ENCODE data around the gene SLC7A9.

The SLC7A9 gene

DNA sequence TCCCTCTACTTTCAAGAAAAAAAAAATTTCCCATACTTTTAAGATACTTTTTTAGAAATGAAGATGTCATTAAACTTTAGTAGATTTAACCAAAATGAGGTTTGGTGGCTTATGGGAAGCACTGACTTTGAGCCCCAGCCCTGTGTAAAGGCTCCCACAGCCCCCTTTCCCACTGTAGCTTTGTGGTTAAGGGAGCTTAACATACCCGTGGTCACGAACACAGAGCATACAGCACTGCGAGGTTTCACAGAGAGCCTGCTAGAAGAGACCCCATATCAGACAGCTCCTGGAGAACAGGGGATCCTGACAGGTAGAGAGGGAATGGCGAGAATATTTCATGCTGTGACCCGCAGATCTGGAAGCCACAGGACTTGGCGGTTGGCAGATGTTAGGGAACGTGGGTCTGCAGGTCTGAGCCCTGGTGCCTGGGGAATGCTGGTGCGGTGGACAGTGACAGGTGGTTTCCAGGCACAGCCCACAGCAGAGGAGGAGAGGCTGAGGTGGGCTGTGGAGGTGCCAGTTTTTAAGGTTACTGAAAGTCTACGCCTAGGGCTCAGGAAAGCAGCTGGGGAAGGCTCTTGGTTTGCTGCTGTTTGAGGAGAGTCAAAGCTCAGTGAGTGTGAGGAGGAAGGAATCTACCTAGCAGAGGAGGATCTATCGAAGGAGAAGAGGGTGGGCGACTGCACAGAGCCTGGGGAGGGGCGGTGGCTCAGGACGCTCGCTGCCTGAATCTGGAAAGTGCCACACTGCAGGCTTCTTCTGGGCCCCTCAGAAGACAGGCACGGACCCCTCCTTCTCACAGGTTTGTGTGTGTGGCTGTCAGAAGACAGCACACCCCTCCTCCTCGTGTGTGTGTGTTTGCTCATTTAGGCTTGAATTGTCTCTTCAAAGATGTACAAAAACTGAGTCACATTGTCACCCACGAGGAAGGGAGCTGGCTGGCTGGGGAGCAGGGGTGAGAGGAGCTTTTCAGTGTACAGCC, 49.9 kb downstream of the SLC7A9 start:
- Histone ChIP-seq H3K27me3 (replicated peaks; ENCODE audit: control insufficient read depth, insufficient read depth, low read length, poor library complexity, severe bottlenecking) (no peaks in the 10 kb centered on the region), H3K4me3 (ENCODE audit: insufficient read depth, low read depth, low read length, poor library complexity, severe bottlenecking) (no peak overlapping the region), H3K9me3 (ENCODE audit: control insufficient read depth, low read length) (no peaks in the 10 kb centered on the region), H3K27ac (ENCODE audit: insufficient read depth, low read length, poor library complexity, severe bottlenecking) (no peak overlapping the region), H3K4me1 (ENCODE audit: control insufficient read depth, insufficient read depth, low read length, poor library complexity, severe bottlenecking) (peaks cover under 1% of the 10 kb centered on the region), H3K36me3 (ENCODE audit: control insufficient read depth, insufficient read depth, low read length) (no peaks in the 10 kb centered on the region)
- DNase-seq = no peak

DNA sequence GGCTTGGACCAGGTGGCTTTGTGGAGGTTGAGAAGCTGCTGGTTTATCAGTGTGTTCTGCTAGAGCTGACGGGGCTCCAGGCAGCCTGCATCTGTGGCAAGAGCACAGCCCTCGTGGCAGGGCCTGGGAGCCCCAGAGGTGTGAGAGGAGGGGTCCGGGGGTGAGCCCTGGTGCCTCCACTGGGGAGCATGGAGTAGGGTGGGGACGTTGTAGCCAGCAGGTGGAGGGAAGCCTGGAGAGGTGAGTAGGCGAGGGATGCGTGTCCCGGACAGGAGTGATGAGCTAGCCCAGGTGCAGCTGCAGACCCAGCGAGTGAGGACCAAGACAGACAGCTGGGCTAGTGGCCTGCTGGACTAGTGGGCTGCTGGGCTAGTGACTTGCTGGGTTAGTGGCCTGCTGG, 51.0 kb downstream of the SLC7A9 start:
- no peak for DNase-seq
- H3K36me3 ChIP-seq (ENCODE audit: control insufficient read depth, insufficient read depth, low read length) = no peaks in the 10 kb centered on the region
- no peak overlapping the region for H3K4me3 ChIP-seq (ENCODE audit: insufficient read depth, low read depth, low read length, poor library complexity, severe bottlenecking)
- H3K9me3 ChIP-seq (ENCODE audit: control insufficient read depth, low read length) = no peaks in the 10 kb centered on the region
- peaks cover 4% of the 10 kb centered on the region for H3K4me1 ChIP-seq (ENCODE audit: control insufficient read depth, insufficient read depth, low read length, poor library complexity, severe bottlenecking)
- no peak overlapping the region for H3K27ac ChIP-seq (ENCODE audit: insufficient read depth, low read length, poor library complexity, severe bottlenecking)
- H3K27me3 ChIP-seq (replicated peaks; ENCODE audit: control insufficient read depth, insufficient read depth, low read length, poor library complexity, severe bottlenecking) = no peaks in the 10 kb centered on the region

DNA sequence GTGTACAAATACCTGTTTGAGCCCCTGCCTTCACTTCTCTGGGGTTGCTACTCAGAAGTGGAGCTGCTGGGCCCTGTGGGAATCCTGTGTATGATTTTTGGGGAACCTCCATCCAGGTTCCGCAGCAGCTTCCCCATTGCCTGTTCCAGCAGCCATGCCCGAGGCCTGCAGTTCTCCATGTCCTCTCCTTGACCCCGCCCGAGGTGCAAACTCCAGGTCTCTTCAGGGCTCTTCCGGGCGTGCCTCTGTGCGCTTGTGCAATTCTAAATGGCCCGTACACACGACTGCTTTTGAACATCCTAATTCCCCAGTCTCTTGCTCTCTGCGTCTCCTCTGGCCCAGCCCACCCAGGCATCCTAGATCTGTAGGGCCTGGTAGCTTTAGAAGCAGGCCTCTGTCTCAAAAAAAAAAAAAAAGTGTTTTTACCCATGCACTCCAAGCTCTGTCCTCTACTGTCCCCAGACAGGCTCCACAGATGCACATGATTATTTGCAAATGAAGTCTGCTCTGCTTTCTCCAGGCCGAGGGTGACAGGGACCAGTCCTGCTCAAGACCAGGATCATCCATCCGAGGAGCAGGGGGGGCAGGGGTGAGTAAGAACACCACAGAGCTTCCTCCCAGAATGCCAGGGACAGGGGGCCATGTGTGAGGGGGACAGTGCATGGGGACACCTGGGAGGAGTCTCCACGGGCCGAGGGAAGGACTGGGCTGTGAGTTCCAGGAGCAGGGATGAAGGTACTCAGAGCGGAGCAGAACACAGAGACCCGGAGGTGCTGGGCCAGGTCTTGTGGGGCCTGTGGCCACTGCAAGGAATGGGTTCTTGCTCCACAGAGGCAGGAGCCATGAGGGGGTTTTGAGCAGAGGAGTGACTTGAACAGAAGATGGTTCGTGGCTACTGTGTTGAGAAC, 51.7 kb downstream of the SLC7A9 start:
- Histone ChIP-seq H3K36me3 (ENCODE audit: control insufficient read depth, insufficient read depth, low read length) (no peaks in the 10 kb centered on the region), H3K27ac (ENCODE audit: insufficient read depth, low read length, poor library complexity, severe bottlenecking) (no peak overlapping the region), H3K27me3 (replicated peaks; ENCODE audit: control insufficient read depth, insufficient read depth, low read length, poor library complexity, severe bottlenecking) (no peaks in the 10 kb centered on the region), H3K4me3 (ENCODE audit: insufficient read depth, low read depth, low read length, poor library complexity, severe bottlenecking) (no peak overlapping the region), H3K4me1 (ENCODE audit: control insufficient read depth, insufficient read depth, low read length, poor library complexity, severe bottlenecking) (peaks cover 4% of the 10 kb centered on the region), H3K9me3 (ENCODE audit: control insufficient read depth, low read length) (no peaks in the 10 kb centered on the region)
- DNase-seq = no peak

DNA sequence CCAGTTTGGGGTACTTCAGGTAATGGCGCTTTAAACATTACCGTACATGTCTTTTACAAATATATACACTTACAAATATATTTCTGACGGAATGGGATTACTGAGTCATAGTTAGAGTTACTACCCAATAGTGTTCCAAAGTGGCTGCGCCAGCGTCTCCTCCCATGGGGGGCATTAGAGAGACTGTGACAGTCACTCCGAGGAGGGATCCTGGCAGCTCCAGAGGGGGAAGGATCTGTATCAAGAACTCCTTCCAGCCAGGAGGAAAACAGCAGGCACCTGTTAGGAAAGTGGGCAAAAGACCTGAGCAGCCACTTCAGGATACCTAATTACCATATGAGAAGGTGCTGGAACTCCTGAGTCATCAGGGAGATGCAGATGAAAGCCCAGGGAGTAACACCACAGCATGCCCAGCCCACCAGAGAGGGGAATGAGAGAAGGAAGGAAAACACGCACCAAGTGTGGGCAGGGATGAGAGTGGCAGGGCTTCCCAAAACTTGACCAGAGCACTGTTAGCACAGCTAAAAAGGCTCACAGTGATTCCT, 52.9 kb downstream of the SLC7A9 start:
- no peak overlapping the region for H3K27ac ChIP-seq (ENCODE audit: insufficient read depth, low read length, poor library complexity, severe bottlenecking)
- H3K9me3 ChIP-seq (ENCODE audit: control insufficient read depth, low read length) = no peaks in the 10 kb centered on the region
- DNase-seq = no peak
- no peaks in the 10 kb centered on the region for H3K27me3 ChIP-seq (replicated peaks; ENCODE audit: control insufficient read depth, insufficient read depth, low read length, poor library complexity, severe bottlenecking)
- no peaks in the 10 kb centered on the region for H3K36me3 ChIP-seq (ENCODE audit: control insufficient read depth, insufficient read depth, low read length)
- H3K4me3 ChIP-seq (ENCODE audit: insufficient read depth, low read depth, low read length, poor library complexity, severe bottlenecking) = no peak overlapping the region
- peaks cover 4% of the 10 kb centered on the region for H3K4me1 ChIP-seq (ENCODE audit: control insufficient read depth, insufficient read depth, low read length, poor library complexity, severe bottlenecking)

DNA sequence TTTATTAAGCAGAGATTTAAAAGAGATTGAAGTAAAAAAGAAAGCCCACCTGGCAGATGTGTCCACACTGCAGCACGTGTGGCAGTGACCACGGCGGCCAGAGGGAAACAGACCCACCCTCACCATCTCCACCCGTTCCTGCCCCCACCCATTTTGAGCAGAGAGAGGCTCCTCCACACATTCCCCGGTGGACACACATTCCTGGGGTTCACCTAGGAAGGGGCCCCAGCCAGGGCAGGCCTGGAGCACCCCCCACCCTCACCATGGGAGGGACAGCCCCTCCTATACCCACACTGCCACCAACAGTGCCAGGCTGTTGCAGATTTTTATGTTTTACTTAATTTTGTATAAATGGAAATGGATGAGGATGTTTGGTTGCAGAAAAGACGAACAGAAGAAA, 54.9 kb downstream of the SLC7A9 start:
- no peak overlapping the region for H3K27ac ChIP-seq (ENCODE audit: insufficient read depth, low read length, poor library complexity, severe bottlenecking)
- no peak for DNase-seq
- peaks cover 4% of the 10 kb centered on the region for H3K4me1 ChIP-seq (ENCODE audit: control insufficient read depth, insufficient read depth, low read length, poor library complexity, severe bottlenecking)
- H3K4me3 ChIP-seq (ENCODE audit: insufficient read depth, low read depth, low read length, poor library complexity, severe bottlenecking) = no peak overlapping the region
- no peaks in the 10 kb centered on the region for H3K27me3 ChIP-seq (replicated peaks; ENCODE audit: control insufficient read depth, insufficient read depth, low read length, poor library complexity, severe bottlenecking)
- no peaks in the 10 kb centered on the region for H3K9me3 ChIP-seq (ENCODE audit: control insufficient read depth, low read length)
- H3K36me3 ChIP-seq (ENCODE audit: control insufficient read depth, insufficient read depth, low read length) = no peaks in the 10 kb centered on the region

DNA sequence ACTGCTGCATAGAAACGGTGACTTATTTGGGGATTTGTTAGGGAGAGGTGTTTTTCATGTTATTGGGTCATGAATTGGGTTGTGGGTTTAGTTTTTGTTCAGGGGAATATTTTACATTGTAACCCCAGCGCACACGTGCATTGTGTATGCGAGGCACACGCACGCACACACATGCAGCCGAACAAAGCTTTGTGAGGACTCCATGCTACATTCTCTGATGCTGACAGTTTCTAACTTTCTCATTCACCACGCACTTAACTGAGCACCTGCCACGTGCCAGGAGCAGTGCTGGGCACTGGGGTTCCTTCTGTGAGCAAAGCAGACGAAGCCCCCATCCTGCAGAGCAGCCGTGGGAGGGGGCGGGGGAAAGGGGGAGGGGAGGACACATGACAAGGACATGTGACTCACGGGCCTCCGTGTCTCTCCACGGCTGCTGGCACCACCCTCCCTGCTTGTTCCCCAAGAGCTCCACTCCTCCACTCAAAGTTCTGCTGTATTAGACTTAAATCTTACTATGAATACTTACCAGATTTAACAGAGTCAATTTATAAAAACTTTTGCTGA, 55.6 kb downstream of the SLC7A9 start:
- H3K27ac ChIP-seq (ENCODE audit: insufficient read depth, low read length, poor library complexity, severe bottlenecking) = no peak overlapping the region
- H3K36me3 ChIP-seq (ENCODE audit: control insufficient read depth, insufficient read depth, low read length) = no peaks in the 10 kb centered on the region
- no peaks in the 10 kb centered on the region for H3K27me3 ChIP-seq (replicated peaks; ENCODE audit: control insufficient read depth, insufficient read depth, low read length, poor library complexity, severe bottlenecking)
- H3K4me3 ChIP-seq (ENCODE audit: insufficient read depth, low read depth, low read length, poor library complexity, severe bottlenecking) = no peak overlapping the region
- no peak for DNase-seq
- H3K9me3 ChIP-seq (ENCODE audit: control insufficient read depth, low read length) = no peaks in the 10 kb centered on the region
- H3K4me1 ChIP-seq (ENCODE audit: control insufficient read depth, insufficient read depth, low read length, poor library complexity, severe bottlenecking) = peaks cover 8% of the 10 kb centered on the region

DNA sequence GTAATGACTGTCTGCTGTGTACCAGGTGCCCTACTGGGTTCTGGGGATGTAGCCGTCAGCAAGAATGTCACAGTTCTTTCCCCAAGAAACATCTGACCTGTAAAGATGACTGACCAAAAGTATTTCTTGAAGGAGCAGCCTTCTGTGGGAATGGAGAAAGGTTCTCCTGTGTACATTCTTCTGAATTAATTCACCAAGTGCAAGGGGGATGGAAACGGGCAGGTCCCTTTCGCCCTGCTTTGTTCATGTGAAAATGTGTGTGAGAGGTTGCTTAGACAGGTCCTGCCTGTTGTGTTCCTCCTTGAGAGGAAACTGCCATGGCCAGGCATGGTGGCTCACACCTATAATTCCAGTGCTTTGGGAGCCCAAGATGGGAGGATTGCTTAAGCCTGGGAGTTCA, 57.0 kb downstream of the SLC7A9 start:
- Histone ChIP-seq H3K27ac (ENCODE audit: insufficient read depth, low read length, poor library complexity, severe bottlenecking) (no peak overlapping the region), H3K27me3 (replicated peaks; ENCODE audit: control insufficient read depth, insufficient read depth, low read length, poor library complexity, severe bottlenecking) (no peaks in the 10 kb centered on the region), H3K9me3 (ENCODE audit: control insufficient read depth, low read length) (no peaks in the 10 kb centered on the region), H3K36me3 (ENCODE audit: control insufficient read depth, insufficient read depth, low read length) (no peaks in the 10 kb centered on the region), H3K4me3 (ENCODE audit: insufficient read depth, low read depth, low read length, poor library complexity, severe bottlenecking) (no peak overlapping the region), H3K4me1 (ENCODE audit: control insufficient read depth, insufficient read depth, low read length, poor library complexity, severe bottlenecking) (peaks cover 8% of the 10 kb centered on the region)
- DNase-seq = no peak

DNA sequence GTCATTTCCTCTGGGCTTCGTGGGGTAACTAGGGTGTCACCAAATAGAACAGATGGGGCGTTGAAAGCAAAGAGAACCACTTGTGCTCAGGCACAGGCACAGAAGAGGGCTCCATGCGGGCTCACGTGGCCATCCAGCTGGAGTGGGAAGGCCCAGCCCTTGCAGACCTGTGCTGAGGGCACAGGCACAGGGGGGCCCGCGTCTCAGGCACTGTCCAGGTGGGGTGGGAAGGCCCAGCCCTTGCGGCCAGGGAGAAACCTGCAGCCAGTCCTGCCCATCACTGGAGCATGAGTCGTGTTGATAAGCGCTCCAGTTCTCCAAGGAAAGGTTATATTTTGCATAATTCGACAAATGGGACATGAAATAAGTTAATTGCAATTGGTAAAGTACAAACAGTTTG, 57.5 kb downstream of the SLC7A9 start:
- Histone ChIP-seq H3K27me3 (replicated peaks; ENCODE audit: control insufficient read depth, insufficient read depth, low read length, poor library complexity, severe bottlenecking) (no peaks in the 10 kb centered on the region), H3K9me3 (ENCODE audit: control insufficient read depth, low read length) (no peaks in the 10 kb centered on the region), H3K27ac (ENCODE audit: insufficient read depth, low read length, poor library complexity, severe bottlenecking) (no peak overlapping the region), H3K36me3 (ENCODE audit: control insufficient read depth, insufficient read depth, low read length) (no peaks in the 10 kb centered on the region), H3K4me3 (ENCODE audit: insufficient read depth, low read depth, low read length, poor library complexity, severe bottlenecking) (no peak overlapping the region), H3K4me1 (ENCODE audit: control insufficient read depth, insufficient read depth, low read length, poor library complexity, severe bottlenecking) (peaks cover 8% of the 10 kb centered on the region)
- DNase-seq = no peak

DNA sequence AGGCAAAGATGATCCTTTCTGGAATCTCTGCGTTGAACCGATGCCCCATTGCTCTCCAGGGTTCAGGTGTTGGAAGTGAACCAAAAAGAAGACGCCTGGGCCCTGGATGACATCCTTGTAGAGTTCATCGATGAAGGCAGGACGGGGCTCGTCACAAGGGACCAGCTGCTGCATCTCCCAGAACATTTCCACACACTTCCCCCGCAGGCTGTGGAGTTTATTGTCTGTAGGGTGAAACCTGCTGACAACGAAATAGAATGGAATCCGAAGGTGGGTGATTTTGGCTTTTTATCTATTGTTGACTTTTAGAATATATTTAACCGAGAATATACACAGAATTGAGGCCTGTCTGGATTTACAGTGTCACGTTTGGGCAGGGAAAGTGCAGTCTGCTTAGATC, 58.4 kb downstream of the SLC7A9 start:
- Histone ChIP-seq H3K4me3 (ENCODE audit: insufficient read depth, low read depth, low read length, poor library complexity, severe bottlenecking) (no peak overlapping the region), H3K27me3 (replicated peaks; ENCODE audit: control insufficient read depth, insufficient read depth, low read length, poor library complexity, severe bottlenecking) (no peaks in the 10 kb centered on the region), H3K36me3 (ENCODE audit: control insufficient read depth, insufficient read depth, low read length) (no peaks in the 10 kb centered on the region), H3K27ac (ENCODE audit: insufficient read depth, low read length, poor library complexity, severe bottlenecking) (no peak overlapping the region), H3K9me3 (ENCODE audit: control insufficient read depth, low read length) (no peaks in the 10 kb centered on the region), H3K4me1 (ENCODE audit: control insufficient read depth, insufficient read depth, low read length, poor library complexity, severe bottlenecking) (peaks cover 8% of the 10 kb centered on the region)
- no peak for DNase-seq
